ENCODE results near the gene WSCD2. TPM values are rescaled to one million over a fixed set of nuclear protein-coding genes. Genes with fewer than 3 reads are reported as not detected.

WSCD2 gene
- polyA plus RNA-seq, 1 experiment = not detected

DNA sequence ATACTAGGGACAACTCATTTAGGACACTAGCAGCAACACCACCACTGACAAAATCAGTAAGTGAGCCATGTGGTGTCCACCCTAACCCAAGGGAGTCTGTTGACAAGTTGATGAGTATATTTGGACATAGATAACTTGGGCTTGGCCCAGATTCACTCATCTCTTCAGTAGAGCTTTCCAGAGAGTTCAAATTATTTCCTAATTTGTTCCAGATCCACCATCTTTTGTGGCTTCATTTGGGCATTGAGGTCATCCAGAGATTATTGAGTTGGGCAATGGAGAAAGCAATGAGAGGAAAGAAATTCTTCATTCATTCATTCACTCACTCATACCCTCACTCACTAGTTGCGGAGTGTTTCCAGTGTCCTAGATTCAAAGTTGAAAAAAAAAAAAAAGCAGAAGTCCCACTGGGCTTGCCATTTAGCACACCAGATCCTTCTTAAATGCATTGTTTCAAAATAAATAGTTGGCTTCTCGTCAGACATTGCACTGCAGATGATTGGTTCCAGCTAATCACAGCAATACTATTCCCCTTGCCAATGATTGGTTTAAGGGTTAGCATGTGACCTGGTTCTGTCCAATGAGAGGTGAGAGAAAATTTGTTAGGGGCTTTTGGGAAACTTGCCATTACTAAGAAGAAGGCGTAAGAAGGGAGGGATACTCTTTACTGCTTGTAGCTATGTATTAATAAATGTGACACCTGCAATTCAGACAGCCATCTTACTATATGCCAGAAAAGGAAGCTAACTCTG is 31.8 kb upstream of the WSCD2 start:
- H3K36me3 ChIP-seq (ENCODE audit: control insufficient read depth, insufficient read depth, low read length) = no peaks in the 10 kb centered on the region
- ChIA-PET CTCF (no interaction called here), POLR2A (no interaction called here)
- DNase-seq (ENCODE audit: low read depth) = no peak
- H3K27me3 ChIP-seq (ENCODE audit: control insufficient read depth, insufficient read depth, low read length) = no peaks in the 10 kb centered on the region
- H3K4me3 ChIP-seq (ENCODE audit: low read depth, low read length) = no peak overlapping the region
- TF ChIP-seq, protein P1, sequence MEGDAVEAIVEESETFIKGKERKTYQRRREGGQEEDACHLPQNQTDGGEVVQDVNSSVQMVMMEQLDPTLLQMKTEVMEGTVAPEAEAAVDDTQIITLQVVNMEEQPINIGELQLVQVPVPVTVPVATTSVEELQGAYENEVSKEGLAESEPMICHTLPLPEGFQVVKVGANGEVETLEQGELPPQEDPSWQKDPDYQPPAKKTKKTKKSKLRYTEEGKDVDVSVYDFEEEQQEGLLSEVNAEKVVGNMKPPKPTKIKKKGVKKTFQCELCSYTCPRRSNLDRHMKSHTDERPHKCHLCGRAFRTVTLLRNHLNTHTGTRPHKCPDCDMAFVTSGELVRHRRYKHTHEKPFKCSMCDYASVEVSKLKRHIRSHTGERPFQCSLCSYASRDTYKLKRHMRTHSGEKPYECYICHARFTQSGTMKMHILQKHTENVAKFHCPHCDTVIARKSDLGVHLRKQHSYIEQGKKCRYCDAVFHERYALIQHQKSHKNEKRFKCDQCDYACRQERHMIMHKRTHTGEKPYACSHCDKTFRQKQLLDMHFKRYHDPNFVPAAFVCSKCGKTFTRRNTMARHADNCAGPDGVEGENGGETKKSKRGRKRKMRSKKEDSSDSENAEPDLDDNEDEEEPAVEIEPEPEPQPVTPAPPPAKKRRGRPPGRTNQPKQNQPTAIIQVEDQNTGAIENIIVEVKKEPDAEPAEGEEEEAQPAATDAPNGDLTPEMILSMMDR (IDR thresholded peaks at IDR 0.05; ENCODE audit: insufficient read depth, low read depth, low read length) = no peak

DNA sequence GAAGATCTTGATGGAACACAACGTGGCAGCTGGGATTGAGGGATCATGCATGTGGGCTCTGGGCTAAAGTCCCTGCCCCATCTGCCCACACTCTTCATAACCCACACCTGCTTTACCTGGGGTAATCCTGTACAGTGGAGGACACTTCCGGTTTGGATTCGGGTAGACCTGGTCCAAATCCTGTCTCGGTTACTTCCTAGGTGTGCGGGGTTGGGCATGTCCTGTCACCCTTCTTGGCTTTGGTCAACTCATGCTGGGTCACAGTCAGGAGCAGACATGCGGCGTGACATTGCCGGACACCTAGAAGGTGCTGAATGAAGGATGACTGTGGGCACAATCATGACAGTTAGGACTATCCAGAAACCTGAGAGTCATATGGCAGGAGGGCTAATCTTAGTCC is 30.7 kb upstream of the WSCD2 start:
- H3K27me3 ChIP-seq (ENCODE audit: control insufficient read depth, insufficient read depth, low read length) = no peaks in the 10 kb centered on the region
- POLR2A ChIA-PET = no interaction called here
- TF ChIP-seq, protein P1 (IDR thresholded peaks at IDR 0.05; ENCODE audit: insufficient read depth, low read depth, low read length) = no peak
- H3K36me3 ChIP-seq (ENCODE audit: control insufficient read depth, insufficient read depth, low read length) = no peaks in the 10 kb centered on the region
- CTCF ChIA-PET = no interaction called here
- DNase-seq (ENCODE audit: low read depth) = no peak
- H3K4me3 ChIP-seq (ENCODE audit: low read depth, low read length) = no peak overlapping the region

DNA sequence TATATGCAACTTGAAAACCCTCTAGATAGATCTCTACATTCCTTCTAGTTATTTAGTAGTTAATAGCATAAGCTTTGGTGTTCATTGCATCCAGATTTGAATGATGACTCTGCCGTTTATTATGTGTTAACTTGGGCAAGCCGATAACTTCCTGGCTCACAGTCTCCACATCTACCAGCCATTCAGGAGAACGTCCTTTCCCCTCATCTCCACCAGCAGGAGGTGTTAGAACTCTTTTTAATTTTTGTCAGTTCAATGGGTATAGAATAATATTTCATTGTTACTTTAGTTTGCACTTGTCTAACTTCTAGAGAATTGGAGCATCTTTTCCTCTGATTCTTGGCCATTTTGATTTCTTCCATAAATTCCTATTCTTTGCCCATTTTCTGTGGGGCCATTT is 30.0 kb upstream of the WSCD2 start:
- ChIA-PET CTCF (no interaction called here), POLR2A (no interaction called here)
- TF ChIP-seq, protein P1 (IDR thresholded peaks at IDR 0.05; ENCODE audit: insufficient read depth, low read depth, low read length) = no peak
- Histone ChIP-seq H3K36me3 (ENCODE audit: control insufficient read depth, insufficient read depth, low read length) (no peaks in the 10 kb centered on the region), H3K4me3 (ENCODE audit: low read depth, low read length) (no peak overlapping the region), H3K27me3 (ENCODE audit: control insufficient read depth, insufficient read depth, low read length) (no peaks in the 10 kb centered on the region)
- DNase-seq (ENCODE audit: low read depth) = no peak

DNA sequence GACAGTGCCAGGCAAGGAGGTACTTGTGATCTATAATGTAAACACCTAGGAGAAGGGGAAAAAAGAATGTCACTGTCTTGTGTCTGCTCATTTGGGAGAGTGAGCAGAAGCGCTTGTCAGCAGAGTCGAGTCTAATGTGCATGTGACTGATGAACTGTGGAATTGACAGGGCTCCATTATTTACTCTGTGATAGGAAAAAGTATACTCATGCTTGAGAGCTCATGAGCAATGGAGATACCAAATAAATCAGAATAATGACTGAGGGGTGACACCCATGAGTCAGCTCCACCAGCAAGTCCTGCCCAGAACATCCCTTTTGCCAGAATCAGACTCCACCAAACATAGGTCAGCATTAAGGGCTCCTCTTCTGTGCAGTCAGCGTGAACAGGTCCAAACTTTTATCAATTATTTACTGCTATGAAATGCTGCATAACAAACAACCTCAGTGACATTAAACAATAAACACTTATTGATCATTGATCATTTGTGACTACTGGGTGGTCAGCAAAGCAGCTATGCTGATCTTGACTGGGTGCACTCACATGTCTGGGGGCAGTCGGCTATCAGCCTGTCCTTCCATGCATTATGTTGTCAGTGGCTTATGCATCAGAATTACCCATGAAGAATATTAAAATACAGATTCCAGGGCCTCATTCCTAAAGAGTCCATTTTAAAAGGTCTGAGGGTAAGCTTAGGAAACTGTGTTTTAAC is 29.2 kb upstream of the WSCD2 start:
- H3K4me3 ChIP-seq (ENCODE audit: low read depth, low read length) = no peak overlapping the region
- no peaks in the 10 kb centered on the region for H3K27me3 ChIP-seq (ENCODE audit: control insufficient read depth, insufficient read depth, low read length)
- POLR2A ChIA-PET = no interaction called here
- H3K36me3 ChIP-seq (ENCODE audit: control insufficient read depth, insufficient read depth, low read length) = no peaks in the 10 kb centered on the region
- DNase-seq (ENCODE audit: low read depth) = no peak
- TF ChIP-seq, protein P1 (IDR thresholded peaks at IDR 0.05; ENCODE audit: insufficient read depth, low read depth, low read length) = no peak
- CTCF ChIA-PET = no interaction called here

DNA sequence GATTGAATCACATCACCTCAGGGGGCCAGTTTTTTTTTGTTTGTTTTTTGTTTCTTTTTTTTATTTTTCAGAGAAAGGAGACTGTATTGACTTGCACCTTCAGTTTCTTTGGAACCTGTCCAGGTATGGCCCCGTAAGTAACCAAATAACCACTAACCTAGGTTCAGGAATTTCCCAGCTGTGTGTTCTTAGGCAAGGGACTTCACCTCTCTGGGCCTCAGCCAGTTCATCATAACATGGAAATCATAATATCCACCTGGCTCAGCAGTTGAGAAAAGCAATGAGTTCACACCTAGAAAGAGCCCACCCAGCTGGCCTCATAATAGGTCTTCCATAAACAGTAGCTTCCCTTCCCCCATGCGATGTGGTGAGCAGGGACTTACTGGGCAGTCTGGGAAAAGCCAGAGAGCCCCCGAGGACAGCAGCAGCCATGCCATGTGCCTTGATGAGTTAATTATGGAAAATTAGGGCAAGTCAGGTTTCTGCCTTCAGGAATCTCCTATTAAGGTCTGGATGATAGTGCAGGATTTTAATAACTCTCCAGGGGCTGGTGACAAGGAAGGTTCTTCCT is 27.4 kb upstream of the WSCD2 start:
- TF ChIP-seq, protein P1 (IDR thresholded peaks at IDR 0.05; ENCODE audit: insufficient read depth, low read depth, low read length) = no peak
- POLR2A ChIA-PET = no interaction called here
- CTCF ChIA-PET = no interaction called here
- Histone ChIP-seq H3K36me3 (ENCODE audit: control insufficient read depth, insufficient read depth, low read length) (no peaks in the 10 kb centered on the region), H3K4me3 (ENCODE audit: low read depth, low read length) (no peak overlapping the region), H3K27me3 (ENCODE audit: control insufficient read depth, insufficient read depth, low read length) (no peaks in the 10 kb centered on the region)
- no peak for DNase-seq (ENCODE audit: low read depth)
